GM21723 (cell line): ENCODE results near the gene RBM34.
"Not testable (repeated sequence)": the region's sequence is repeated elsewhere in the genome, so short reads cannot be mapped to it uniquely, and the experiment has no call there.

Experiments
- ATAC-seq: cut with Tn5 transposase; IDR thresholded peaks from one replicate; pipeline ENCODE4 v1.9.1; 2021; ENCODE audit warnings: mild to moderate bottlenecking, moderate library complexity; ENCODE audit not compliant: unreplicated experiment

The RBM34 gene

GRCh38 chr1:235160957-235161684, at the start of gene RBM34:
Gene RBM34 (minus strand): TSS chr1:235161250. CDS start chr1:235161226, 24 bp downstream.
- ATAC-seq: peak; percentile 95

- ATAC-seq: no peak
Measured at GRCh38 chr1:235207209-235207565, 46.1 kb upstream of the RBM34 start.

- ATAC-seq: no peak
Measured at GRCh38 chr1:235206533-235207208, 45.6 kb upstream of the RBM34 start.

- no peak for ATAC-seq
Measured at GRCh38 chr1:235205687-235206086, 44.6 kb upstream of the RBM34 start.

- ATAC-seq: no peak
Measured at GRCh38 chr1:235203428-235203827, 42.4 kb upstream of the RBM34 start.

GRCh38 chr1:235202447-235202846, 41.4 kb upstream of the RBM34 start:
- ATAC-seq: not testable (repeated sequence)

- no peak for ATAC-seq
Measured at GRCh38 chr1:235199441-235199840, 38.4 kb upstream of the RBM34 start.

- ATAC-seq: no peak
Measured at GRCh38 chr1:235190431-235190830, 29.4 kb upstream of the RBM34 start.

- ATAC-seq: no peak
Measured at GRCh38 chr1:235187316-235187715, 26.3 kb upstream of the RBM34 start.

GRCh38 chr1:235181561-235182245, 20.7 kb upstream of the RBM34 start:
- no peak for ATAC-seq

- no peak for ATAC-seq
Measured at GRCh38 chr1:235180916-235181460, 19.9 kb upstream of the RBM34 start.

- ATAC-seq: no peak
Measured at GRCh38 chr1:235176486-235176885, 15.4 kb upstream of the RBM34 start.

- ATAC-seq: no peak
Measured at GRCh38 chr1:235169986-235170385, 8.9 kb upstream of the RBM34 start.

GRCh38 chr1:235168375-235168774, 7.3 kb upstream of the RBM34 start:
- ATAC-seq: no peak

GRCh38 chr1:235161685-235162327, 756 bp upstream of the RBM34 start:
- no peak for ATAC-seq

GRCh38 chr1:235160383-235160956, 580 bp downstream of the RBM34 start:
- peak; percentile 37 for ATAC-seq

- ATAC-seq: not testable (repeated sequence)
Measured at GRCh38 chr1:235159930-235160329, 1.1 kb downstream of the RBM34 start.

GRCh38 chr1:235159284-235159683, 1.8 kb downstream of the RBM34 start:
- not testable (repeated sequence) for ATAC-seq

GRCh38 chr1:235158680-235159079, 2.4 kb downstream of the RBM34 start:
- no peak for ATAC-seq

GRCh38 chr1:235157150-235157549, 3.9 kb downstream of the RBM34 start:
- no peak for ATAC-seq

GRCh38 chr1:235156740-235157139, 4.3 kb downstream of the RBM34 start:
- ATAC-seq: no peak
